Skin of body (tissue), 2 donors: ENCODE data around the gene PRPF8. TPM values are rescaled to one million over a fixed set of nuclear protein-coding genes. Genes with fewer than 3 reads are reported as not detected.
A peak's percentile ranks its signal among the peaks of the same experiment; 100 is the strongest.

Experiments
- DNase-seq: peaks from one replicate; lab custom pipeline; 2025; lab: John Stamatoyannopoulos, UW
- total RNA-seq: library from RNA; depleted of rRNA; stranded (reverse); fragments of >200 nt; gene quantifications from one replicate; pipeline ENCODE4 v1.2.3, GENCODE V29; 2014

Gene PRPF8
- total RNA-seq, 1 donor from 2014 or later: 138 TPM

GRCh38 chr17:1646199-1646875 is 38.3 kb downstream of the PRPF8 start:
- no peak for DNase-seq

GRCh38 chr17:1645207-1646171 is 39.2 kb downstream of the PRPF8 start, which contains the start of gene SCARF1:
Gene SCARF1 (minus strand): TSS chr17:1645732. CDS start chr17:1645697, 35 bp downstream.
- DNase-seq: no peak

- DNase-seq: no peak
Measured at GRCh38 chr17:1644493-1645206, 40.0 kb downstream of the PRPF8 start.

- no peak for DNase-seq
Measured at GRCh38 chr17:1643999-1644492, 40.6 kb downstream of the PRPF8 start.

- no peak for DNase-seq
Measured at GRCh38 chr17:1643293-1643998, 41.2 kb downstream of the PRPF8 start.

GRCh38 chr17:1641065-1641403 is 43.6 kb downstream of the PRPF8 start:
- DNase-seq: no peak

GRCh38 chr17:1640329-1641064 is 44.2 kb downstream of the PRPF8 start:
- DNase-seq: no peak

GRCh38 chr17:1639549-1640180 is 45.0 kb downstream of the PRPF8 start:
- DNase-seq: no peak

- DNase-seq: no peak
Measured at GRCh38 chr17:1638624-1639300, 45.9 kb downstream of the PRPF8 start.

- no peak for DNase-seq
Measured at GRCh38 chr17:1638171-1638590, 46.5 kb downstream of the PRPF8 start.

- DNase-seq: no peak
Measured at GRCh38 chr17:1636732-1637285, 47.9 kb downstream of the PRPF8 start.

GRCh38 chr17:1635675-1636465 is 48.8 kb downstream of the PRPF8 start:
- DNase-seq: no peak

GRCh38 chr17:1634841-1635650 is 49.6 kb downstream of the PRPF8 start:
- DNase-seq: no peak

GRCh38 chr17:1630662-1631061 is 54.0 kb downstream of the PRPF8 start:
- no peak for DNase-seq

- no peak for DNase-seq
Measured at GRCh38 chr17:1629504-1630310, 55.0 kb downstream of the PRPF8 start.

- peak; percentile 68 for DNase-seq
Measured at GRCh38 chr17:1628856-1629503, 55.7 kb downstream of the PRPF8 start.
